Tibial nerve (tissue), 4 donors: Measurements from ENCODE around the gene ARHGEF38. TPM values are rescaled to one million over a fixed set of nuclear protein-coding genes. Genes with fewer than 3 reads are reported as not detected.

Experiments
- DNase-seq, 2 donors: peaks; one replicate each; pipeline ENCODE4 v3.0.0-alpha.2; 2019; ENCODE audit warnings: low spot score in 2 of 2
- H3K27ac ChIP-seq, 4 donors: fragments of 200-600 bp; sonication (generic) in 3 of 4; one replicate each; pipeline ENCODE4 v1.5.1; 2017 to 2019; ENCODE audit warnings: mild to moderate bottlenecking in 1 of 4
- H3K27me3 ChIP-seq, 2 donors: fragments of 200-600 bp; sonication (generic) in 1 of 2; one replicate each; pipeline versions ENCODE4 v1.5.1 to v1.6.0; 2017 to 2019
- H3K36me3 ChIP-seq, 3 donors: fragments of 200-600 bp; sonication (generic); one replicate each; pipeline ENCODE4 v1.5.1; 2018 to 2019
- H3K4me1 ChIP-seq, 4 donors: fragments of 200-600 bp; sonication (generic) in 3 of 4; one replicate each; pipeline ENCODE4 v1.5.1; 2017 to 2019
- H3K4me3 ChIP-seq, 4 donors: fragments of 200-600 bp; sonication (generic) in 3 of 4; one replicate each; pipeline ENCODE4 v1.5.1; 2017 to 2019; ENCODE audit warnings: mild to moderate bottlenecking in 1 of 4, moderate library complexity in 1 of 4
- H3K9me3 ChIP-seq, 4 donors: fragments of 200-600 bp; sonication (generic) in 3 of 4; one replicate each; pipeline ENCODE4 v1.5.1; 2017 to 2019
- CTCF ChIP-seq, 5 experiments: fragments of 200-600 bp in 3 of 5; fragments of 450-650 bp in 2 of 5; sonication (generic) in 3 of 5; IDR thresholded peaks; one replicate each; pipeline ENCODE4 v1.5.1; 2016 to 2019; ENCODE audit warnings: antibody characterized with exemption in 5 of 5, mild to moderate bottlenecking in 3 of 5, moderate library complexity in 2 of 5
- EP300 ChIP-seq, 2 donors: sonication (generic); formaldehyde crosslinking; IDR thresholded peaks; one replicate each; pipeline ENCODE4 v1.6.1; 2017; ENCODE audit warnings: antibody characterized with exemption in 2 of 2, mild to moderate bottlenecking in 1 of 2
- POLR2A ChIP-seq, 2 donors: fragments of 450-650 bp; IDR thresholded peaks; one replicate each; pipeline ENCODE4 v1.6.1; 2017; ENCODE audit warnings: antibody characterized with exemption in 2 of 2, mild to moderate bottlenecking in 2 of 2, moderate library complexity in 2 of 2
- WGBS, 2 donors: methylation state at CpG; one replicate each; pipeline ENCODE4 v1.1.5; 2018; 5-methylcytosine and 5-hydroxymethylcytosine counted together
- total RNA-seq, 4 donors: library from RNA; depleted of rRNA; stranded (reverse); fragments of >200 nt; gene quantifications; one replicate each; pipeline ENCODE4 v1.1.0, GENCODE V29; 2016

ARHGEF38 gene
- total RNA-seq, 4 donors from 2014 or later = not detected

- TF ChIP-seq CTCF (IDR thresholded peaks at IDR 0.05) = no peak
- TF ChIP-seq POLR2A (IDR thresholded peaks at IDR 0.05) = no peak
- TF ChIP-seq EP300 (IDR thresholded peaks at IDR 0.05) = no peak
- Histone ChIP-seq H3K27ac (no peak overlapping the region), H3K36me3 (no peaks in the 10 kb centered on the region), H3K4me1 (peaks cover 0 to 4% (median 0%) of the 10 kb centered on the region in 4 donors), H3K27me3 (no peaks in the 10 kb centered on the region), H3K4me3 (no peak overlapping the region), H3K9me3 (no peaks in the 10 kb centered on the region)
- DNase-seq = no peak
- WGBS, 2 donors = 67 to 81% methylated on average over 4 of the region's 4 CpGs
These were observed 11.0 kb upstream of the ARHGEF38 start for GRCh38 chr4:105541420-105541819.

GRCh38 chr4:105542039-105542438, 10.4 kb upstream of the ARHGEF38 start:
- H3K4me3 ChIP-seq = no peak overlapping the region
- no peak overlapping the region for H3K27ac ChIP-seq
- no peak for DNase-seq
- H3K9me3 ChIP-seq = no peaks in the 10 kb centered on the region
- H3K36me3 ChIP-seq = no peaks in the 10 kb centered on the region
- TF ChIP-seq POLR2A (IDR thresholded peaks at IDR 0.05) (no peak), EP300 (IDR thresholded peaks at IDR 0.05) (no peak), CTCF (IDR thresholded peaks at IDR 0.05) (no peak)
- H3K4me1 ChIP-seq = peaks cover 0 to 4% (median 0%) of the 10 kb centered on the region in 4 donors
- WGBS, 2 donors = 80 to 84% methylated on average over 3 of the region's 3 CpGs
- H3K27me3 ChIP-seq = no peaks in the 10 kb centered on the region

GRCh38 chr4:105543346-105543745, 9.1 kb upstream of the ARHGEF38 start:
- H3K4me1 ChIP-seq = peaks cover 0 to 4% (median 0%) of the 10 kb centered on the region in 4 donors
- H3K36me3 ChIP-seq = no peaks in the 10 kb centered on the region
- TF ChIP-seq EP300 (IDR thresholded peaks at IDR 0.05) (no peak), CTCF (IDR thresholded peaks at IDR 0.05) (no peak)
- H3K9me3 ChIP-seq = no peaks in the 10 kb centered on the region
- no peak overlapping the region for H3K4me3 ChIP-seq
- no peak for DNase-seq
- H3K27me3 ChIP-seq = no peaks in the 10 kb centered on the region
- no peak overlapping the region for H3K27ac ChIP-seq

GRCh38 chr4:105543881-105544280, 8.5 kb upstream of the ARHGEF38 start:
- Histone ChIP-seq H3K36me3 (no peaks in the 10 kb centered on the region), H3K9me3 (no peaks in the 10 kb centered on the region), H3K27me3 (no peaks in the 10 kb centered on the region), H3K4me1 (peaks cover 0 to 4% (median 0%) of the 10 kb centered on the region in 4 donors), H3K27ac (no peak overlapping the region), H3K4me3 (no peak overlapping the region)
- DNase-seq = no peak
- TF ChIP-seq EP300 (IDR thresholded peaks at IDR 0.05) = no peak
- no peak for TF ChIP-seq CTCF (IDR thresholded peaks at IDR 0.05)
- no peak for TF ChIP-seq POLR2A (IDR thresholded peaks at IDR 0.05)

- H3K27me3 ChIP-seq = no peaks in the 10 kb centered on the region
- no peak for DNase-seq
- H3K4me1 ChIP-seq = peaks cover 0 to 4% (median 0%) of the 10 kb centered on the region in 4 donors
- no peaks in the 10 kb centered on the region for H3K36me3 ChIP-seq
- TF ChIP-seq EP300 (IDR thresholded peaks at IDR 0.05) = no peak
- no peak for TF ChIP-seq POLR2A (IDR thresholded peaks at IDR 0.05)
- 44 to 48% methylated on average over 1 of the region's 1 CpG for whole genome bisulfite sequencing, 2 donors
- no peak overlapping the region for H3K4me3 ChIP-seq
- H3K27ac ChIP-seq = no peak overlapping the region
- H3K9me3 ChIP-seq = no peaks in the 10 kb centered on the region
These were observed 7.7 kb upstream of the ARHGEF38 start for GRCh38 chr4:105544520-105545286.
